Activated CD8-positive, alpha-beta T cell treated with anti-CD3 and anti-CD28 coated beads for 36 hours (primary cell): Measurements from ENCODE around the gene TCEANC2. TPM values are rescaled to one million over a fixed set of nuclear protein-coding genes. Genes with fewer than 3 reads are reported as not detected.

ENCODE experiments used
- ATAC-seq: fragments of 200-7000 bp; cut with Tn5 transposase; one replicate; pipeline ENCODE4 v1.10.0; 2021; ENCODE audit warnings: mild to moderate bottlenecking, moderate library complexity
- CTCF ChIA-PET: fragments of 350-600 bp; sonication (Branson Sonifier 250); formaldehyde crosslinking; loops from one replicate; lab custom pipeline; 2021; ENCODE audit warnings: antibody characterized with exemption; lab: Charles Lee
- POLR2A ChIA-PET: fragments of 350-600 bp; sonication (Branson Sonifier 250); formaldehyde crosslinking; loops from one replicate; lab custom pipeline; 2021; ENCODE audit warnings: antibody characterized with exemption; lab: Charles Lee
- DNase-seq: peaks from one replicate; pipeline ENCODE4 v3.0.0-alpha.2; 2020
- H3K27ac Mint-ChIP-seq: one replicate; pipeline ENCODE4 v1.8.0; 2021; ENCODE audit warnings: mild to moderate bottlenecking, mixed read lengths
- H3K27me3 Mint-ChIP-seq: one replicate; pipeline ENCODE4 v1.8.0; 2021; ENCODE audit warnings: mixed read lengths
- H3K36me3 Mint-ChIP-seq: one replicate; pipeline ENCODE4 v1.8.0; 2021; ENCODE audit warnings: low read depth, mixed read lengths
- H3K4me1 Mint-ChIP-seq: one replicate; pipeline ENCODE4 v1.8.0; 2021; ENCODE audit warnings: low read depth, mixed read lengths
- H3K4me3 Mint-ChIP-seq: one replicate; pipeline ENCODE4 v1.8.0; 2021; ENCODE audit warnings: mild to moderate bottlenecking, moderate library complexity, mixed read lengths
- H3K9me3 Mint-ChIP-seq: one replicate; pipeline ENCODE4 v1.8.0; 2021; ENCODE audit warnings: mixed read lengths
- CTCF ChIP-seq: fragments of 200-600 bp; IDR thresholded peaks from one replicate; pipeline ENCODE4 v1.8.0; 2022; ENCODE audit warnings: antibody characterized with exemption, mild to moderate bottlenecking
- intact Hi-C: fragments of 100-400 bp; cut with micrococcal nuclease; formaldehyde crosslinking; loops from one replicate; pipeline ENCODE4 v1.10.0; 2022
- total RNA-seq, 2 experiments: library from RNA; stranded (reverse); gene quantifications; one replicate each; pipeline ENCODE4 v1.2.3, GENCODE V29; 2021

The TCEANC2 gene
- total RNA-seq, 2 experiments from 2014 or later, result 11.1 to 11.2 TPM

GRCh38 chr1:54125386-54126070 is 72.1 kb downstream of the TCEANC2 start:
- CTCF ChIA-PET, result interaction anchor here (1.5 to 3.7 kb wide), 3 partner anchors 18 to 364 kb away, joined by 3 to 15 read pairs (median 4); no protein-coding TSS in a partner anchor
- no peak overlapping the region for H3K4me3 Mint-ChIP-seq
- no peaks in the 10 kb centered on the region for H3K36me3 Mint-ChIP-seq
- intact Hi-C loops, result loop anchor here (10.0 kb wide), 1 partner anchor 359 kb away; no protein-coding TSS in a partner anchor
- peaks cover 3% of the 10 kb centered on the region for H3K27me3 Mint-ChIP-seq
- ATAC-seq, result no peak
- DNase-seq, result no peak
- H3K9me3 Mint-ChIP-seq, result no peaks in the 10 kb centered on the region
- no peak overlapping the region for H3K27ac Mint-ChIP-seq
- H3K4me1 Mint-ChIP-seq, result peaks cover 8% of the 10 kb centered on the region
- POLR2A ChIA-PET, result no interaction called here
- TF ChIP-seq CTCF, result no peak

- CTCF ChIA-PET, result interaction anchor here (1.5 to 3.7 kb wide), 2 partner anchors 19 to 55 kb away, joined by 3 to 15 read pairs; no protein-coding TSS in a partner anchor
These were observed 72.9 kb downstream of the TCEANC2 start for GRCh38 chr1:54126271-54126815.

GRCh38 chr1:54127594-54128300 is 74.3 kb downstream of the TCEANC2 start:
- no peak for ATAC-seq
- CTCF ChIA-PET, result no interaction called here
- H3K27me3 Mint-ChIP-seq, result no peaks in the 10 kb centered on the region

More at GRCh38 chr1:54126271-54126815, 72.9 kb downstream of the TCEANC2 start:
- Mint-ChIP-seq H3K4me3 (no peak overlapping the region), H3K4me1 (peaks cover 7% of the 10 kb centered on the region), H3K27me3 (peaks cover 3% of the 10 kb centered on the region), H3K27ac (no peak overlapping the region), H3K9me3 (no peaks in the 10 kb centered on the region), H3K36me3 (no peaks in the 10 kb centered on the region)
- no peak for ATAC-seq
- no peak for DNase-seq
- POLR2A ChIA-PET, result no interaction called here
- intact Hi-C loops, result loop anchor here (10.0 kb wide), 1 partner anchor 358 kb away; no protein-coding TSS in a partner anchor
- TF ChIP-seq CTCF, result no peak

GRCh38 chr1:54129858-54130257 is 76.5 kb downstream of the TCEANC2 start:
- ChIA-PET POLR2A (no interaction called here), CTCF (no interaction called here)
- no peak for DNase-seq
- Mint-ChIP-seq H3K4me1 (no peaks in the 10 kb centered on the region), H3K27ac (no peak overlapping the region), H3K27me3 (no peaks in the 10 kb centered on the region), H3K36me3 (no peaks in the 10 kb centered on the region), H3K4me3 (no peak overlapping the region), H3K9me3 (no peaks in the 10 kb centered on the region)
- no peak for ATAC-seq
- no peak for TF ChIP-seq CTCF
- intact Hi-C loops, result loop anchor here (10.0 kb wide), 1 partner anchor 355 kb away; no protein-coding TSS in a partner anchor

More at GRCh38 chr1:54127594-54128300, 74.3 kb downstream of the TCEANC2 start:
- POLR2A ChIA-PET, result interaction anchor here (0.9 kb wide), 1 partner anchor 12 kb away, joined by 4 read pairs; no protein-coding TSS in a partner anchor
- H3K4me3 Mint-ChIP-seq, result no peak overlapping the region
- no peaks in the 10 kb centered on the region for H3K4me1 Mint-ChIP-seq
- H3K36me3 Mint-ChIP-seq, result no peaks in the 10 kb centered on the region
- no peak for DNase-seq
- intact Hi-C loops, result loop anchor here (10.0 kb wide), 1 partner anchor 357 kb away; no protein-coding TSS in a partner anchor
- H3K27ac Mint-ChIP-seq, result no peak overlapping the region
- no peaks in the 10 kb centered on the region for H3K9me3 Mint-ChIP-seq
- no peak for TF ChIP-seq CTCF
